GM18505 (cell line): ENCODE measurements around the gene IL6.
A peak's percentile ranks its signal among the peaks of the same experiment; 100 is the strongest.

Experiments
- ATAC-seq: cut with Tn5 transposase; IDR thresholded peaks from one replicate; pipeline ENCODE4 v1.9.1; 2021; ENCODE audit not compliant: unreplicated experiment
- POLR2A ChIP-seq: IDR thresholded peaks from 4 replicates; pipeline ENCODE4 v1.6.1; 2011; ENCODE audit warnings: borderline replicate concordance; ENCODE audit not compliant: insufficient read depth, insufficient read length; ENCODE audit errors: extremely low read depth

Gene IL6

DNA sequence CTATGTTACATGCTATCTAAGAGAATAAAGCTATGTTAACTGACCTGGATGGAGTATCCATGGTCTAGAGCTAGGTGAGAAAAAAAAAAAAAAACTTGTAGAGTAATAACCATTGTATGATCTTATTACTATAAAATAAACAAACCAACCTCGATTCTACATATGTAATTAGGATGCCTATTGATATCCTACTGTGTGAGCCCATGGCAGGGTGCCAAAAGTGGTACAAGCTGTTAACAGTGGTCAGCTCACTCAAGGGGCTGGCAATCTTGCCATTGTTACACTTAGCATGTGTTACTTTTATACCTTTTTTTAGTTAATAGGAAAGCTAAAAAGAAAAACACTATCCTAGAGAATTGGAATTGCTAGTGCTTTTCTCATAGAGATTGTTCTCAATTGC, 13.5 kb upstream of the IL6 start:
- no peak for TF ChIP-seq POLR2A
- ATAC-seq = no peak

DNA sequence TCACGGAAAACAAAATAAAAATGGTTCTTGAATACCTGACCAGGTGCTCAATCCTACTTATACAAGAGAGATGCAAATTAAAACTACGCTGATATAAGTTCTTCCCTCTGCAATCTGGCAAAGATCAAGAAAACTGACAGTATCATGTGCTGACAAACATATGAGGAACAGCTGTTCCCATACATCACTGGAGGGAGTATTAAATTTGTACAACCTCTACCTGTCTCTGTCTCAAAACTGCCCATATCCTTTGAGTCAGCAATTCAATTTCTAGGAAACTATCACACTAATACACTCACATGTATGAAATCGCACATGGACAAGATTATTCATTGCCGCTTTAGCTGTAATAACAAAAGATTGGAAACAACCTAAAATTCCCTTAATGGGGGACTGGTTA, 11.0 kb upstream of the IL6 start:
- no peak for TF ChIP-seq POLR2A
- ATAC-seq = no peak

DNA sequence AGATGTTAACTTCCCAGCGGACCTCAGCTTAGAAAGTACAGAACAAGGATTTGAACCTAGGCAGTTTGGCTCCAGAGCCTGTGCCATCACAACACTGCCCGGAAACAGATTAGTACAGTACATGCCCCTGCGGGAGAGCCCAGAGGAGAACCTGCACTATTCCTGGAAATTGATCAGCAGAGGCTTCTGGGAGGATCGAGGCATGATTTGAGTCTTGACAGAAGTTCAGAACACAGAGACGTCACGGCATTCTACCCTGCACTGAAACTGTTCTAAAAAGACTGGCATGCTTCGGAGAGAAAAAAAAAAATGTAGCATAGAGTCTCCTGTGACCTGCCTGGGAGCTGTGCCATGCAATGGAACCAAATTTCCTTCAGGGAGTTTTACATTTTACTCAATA, 9.2 kb upstream of the IL6 start:
- no peak for ATAC-seq
- no peak for TF ChIP-seq POLR2A

DNA sequence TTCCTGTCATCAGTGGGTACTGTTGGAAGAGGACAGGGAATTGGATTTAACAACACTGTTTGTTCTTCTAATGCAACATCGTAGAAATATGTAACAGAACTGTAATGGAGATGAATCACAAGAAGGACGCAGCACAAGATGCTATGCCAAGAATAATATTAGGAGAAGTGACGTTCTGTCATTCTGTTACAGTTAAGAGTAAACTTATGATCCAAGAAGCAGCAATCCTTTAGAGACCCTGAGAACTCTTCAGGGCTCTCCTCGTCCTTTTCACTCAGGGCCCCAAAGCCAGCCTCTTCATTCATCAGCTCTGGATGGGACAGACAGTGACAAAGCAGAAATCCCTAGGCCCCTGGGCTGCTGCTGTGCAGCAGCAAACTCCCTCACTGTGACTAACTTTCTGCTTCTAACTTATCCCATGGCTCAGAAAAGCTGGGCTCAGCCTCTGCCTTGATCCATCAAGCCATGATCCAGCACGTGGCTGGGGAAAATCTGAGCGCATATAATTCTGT, 8.7 kb upstream of the IL6 start:
- no peak for ATAC-seq
- TF ChIP-seq POLR2A = no peak

DNA sequence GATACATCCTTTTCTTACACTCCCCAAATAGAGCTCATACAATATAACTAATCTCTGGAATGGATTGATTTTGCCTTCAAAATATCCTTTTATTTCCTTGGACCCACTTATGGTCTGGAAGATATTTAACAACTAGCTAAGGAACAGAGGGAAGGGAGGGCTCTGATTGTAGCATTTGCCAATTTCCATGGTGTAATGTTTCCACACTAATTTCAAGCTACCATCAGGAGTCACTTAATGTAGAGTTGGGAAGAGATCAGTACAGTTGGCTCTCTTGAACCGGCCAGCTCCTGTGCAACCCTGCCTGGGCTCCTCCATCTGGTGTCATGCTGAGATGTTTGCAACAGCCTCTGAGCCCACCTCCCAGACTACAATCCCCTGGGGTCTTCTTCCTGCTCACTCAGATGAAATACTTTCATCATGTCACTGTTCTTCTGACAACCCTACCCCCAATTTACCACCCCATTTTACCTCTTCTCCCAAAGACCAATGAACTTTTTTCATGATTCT, 8.0 kb upstream of the IL6 start:
- no peak for TF ChIP-seq POLR2A

DNA sequence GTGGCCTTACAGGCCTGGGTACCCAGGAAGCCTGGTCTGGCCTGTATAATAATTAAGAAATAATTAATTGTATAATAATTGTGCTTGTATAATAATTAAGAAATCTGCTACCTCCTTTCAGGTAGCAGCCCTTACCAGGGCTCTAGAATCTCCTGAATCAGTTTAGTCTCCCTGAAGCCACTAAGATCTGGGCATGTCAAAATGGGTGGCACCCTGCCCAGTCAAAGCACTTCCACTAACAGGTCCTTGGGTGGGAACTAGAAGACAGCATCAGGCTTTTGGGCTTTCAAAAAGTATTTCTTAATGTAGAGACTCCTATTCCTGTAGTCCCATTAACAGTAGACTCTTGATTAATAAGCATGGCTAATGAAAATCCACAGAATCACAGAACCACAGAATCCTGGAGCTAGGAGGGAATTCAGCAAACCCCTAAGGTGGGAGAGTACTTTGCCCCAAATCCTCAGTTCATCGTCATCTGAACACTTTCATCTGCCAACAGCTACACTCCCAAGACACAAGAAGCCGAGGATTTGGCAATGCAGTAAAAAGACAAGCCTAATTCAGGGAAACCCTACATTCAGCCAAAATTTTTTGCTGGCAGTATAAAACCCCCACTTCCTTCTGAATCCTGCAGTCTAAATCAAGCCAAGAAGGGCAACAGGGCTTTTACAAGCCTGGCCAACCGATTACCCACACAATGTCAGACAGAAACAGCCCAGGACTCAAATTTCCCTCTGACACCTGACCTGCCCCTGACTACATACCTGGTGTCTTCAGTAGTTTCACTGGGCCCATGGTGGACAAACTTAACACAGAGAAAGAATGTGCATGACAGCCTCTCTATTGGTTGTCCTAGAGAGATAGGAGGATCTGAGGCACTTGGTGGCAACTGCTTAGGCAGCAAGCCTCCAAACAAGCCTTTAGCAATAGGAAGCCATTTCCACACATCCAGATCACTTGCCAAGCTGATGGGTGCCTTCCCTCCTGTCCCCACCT, 5.9 kb upstream of the IL6 start:
- no peak for ATAC-seq
- no peak for TF ChIP-seq POLR2A

More for the DNA sequence above, 8.0 kb upstream of the IL6 start:
- ATAC-seq = no peak

DNA sequence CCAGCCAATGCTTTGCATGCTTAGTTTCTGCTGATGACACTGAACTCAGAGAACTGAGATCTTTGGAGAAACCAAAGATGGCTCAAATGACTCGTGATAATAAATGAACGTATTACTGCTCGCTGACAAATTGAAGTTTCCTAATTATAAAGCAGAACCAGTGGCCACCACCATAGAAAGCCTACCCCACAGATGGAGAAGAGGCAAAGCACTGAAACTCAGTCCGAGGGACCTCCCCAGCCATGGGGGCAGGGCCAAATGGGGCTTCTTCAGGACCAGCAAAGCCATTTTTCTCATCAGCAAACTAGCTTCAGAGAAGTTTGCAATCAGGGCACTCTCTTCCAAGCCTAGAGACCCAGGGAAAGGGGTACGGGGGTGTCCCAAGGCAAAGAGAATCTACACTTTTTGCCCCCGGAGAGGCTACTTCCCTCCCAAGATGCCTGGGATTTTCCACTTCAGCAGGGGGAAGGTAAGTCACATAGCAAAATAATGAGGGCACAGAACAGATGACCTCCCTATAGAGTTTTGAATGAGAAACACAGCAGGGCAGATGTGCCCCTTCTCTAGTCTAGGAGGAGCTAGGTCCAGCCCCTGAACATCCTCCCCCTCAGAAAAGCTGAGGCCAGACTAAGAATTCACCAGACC, 4.3 kb upstream of the IL6 start:
- TF ChIP-seq POLR2A = no peak
- no peak for ATAC-seq

DNA sequence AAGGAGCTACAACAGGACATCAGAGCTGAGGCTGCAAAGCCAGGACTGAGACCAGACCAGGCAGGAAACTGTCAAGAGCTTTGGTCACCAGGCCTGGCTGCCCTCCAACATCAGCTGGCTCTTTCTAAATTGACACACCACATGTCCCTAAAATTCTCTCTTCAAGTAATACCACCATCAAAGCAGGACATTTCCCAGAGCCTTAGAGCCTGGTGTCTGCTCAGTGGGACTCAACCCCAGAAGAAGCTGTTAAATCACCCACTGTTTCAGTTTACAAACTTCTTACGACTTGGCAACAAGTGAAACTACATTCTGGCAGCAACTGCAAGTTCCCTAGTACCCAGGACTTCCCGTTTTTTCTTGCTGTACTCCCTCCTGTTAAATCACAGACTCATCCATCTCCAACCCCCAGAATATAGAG, 3.8 kb upstream of the IL6 start:
- no peak for ATAC-seq
- no peak for TF ChIP-seq POLR2A

DNA sequence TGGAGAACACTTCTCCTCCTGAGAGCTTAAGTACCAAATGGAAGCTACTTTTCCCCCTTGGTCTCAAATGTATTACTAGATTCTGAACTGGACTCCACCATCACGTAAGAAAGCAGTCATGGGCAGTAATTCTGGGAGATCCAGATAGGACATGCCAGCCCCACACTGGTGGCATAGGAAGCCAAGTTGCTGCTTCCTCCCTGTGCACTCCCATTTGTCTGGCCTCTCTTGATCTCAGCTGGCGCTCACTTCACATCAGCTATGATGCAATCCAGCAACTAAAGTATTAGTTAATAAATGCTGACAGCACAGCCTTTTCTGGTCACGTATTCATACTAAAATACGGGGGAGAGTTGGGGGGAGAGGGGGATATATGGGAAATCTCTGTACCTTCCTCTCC, 3.4 kb upstream of the IL6 start:
- ATAC-seq = no peak
- TF ChIP-seq POLR2A = no peak

DNA sequence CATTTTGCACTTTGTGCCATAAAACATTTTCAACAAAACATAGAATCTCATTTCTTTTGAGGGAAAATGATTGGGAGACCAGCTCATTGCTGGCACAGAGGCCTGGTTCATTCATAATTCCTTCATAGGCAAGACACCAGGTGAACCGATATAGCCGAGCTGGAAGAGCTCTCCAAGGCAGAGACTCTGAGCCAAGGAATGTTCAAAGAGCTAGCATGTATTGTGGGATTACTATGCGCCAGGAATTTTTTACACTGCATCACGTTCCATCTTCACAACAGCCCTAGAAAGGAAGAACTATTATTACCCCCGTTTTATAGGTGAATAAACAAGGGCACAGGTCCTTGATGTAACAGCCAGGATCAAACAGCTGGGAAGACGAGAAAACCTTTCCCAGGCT, 2.1 kb upstream of the IL6 start:
- ATAC-seq = no peak

DNA sequence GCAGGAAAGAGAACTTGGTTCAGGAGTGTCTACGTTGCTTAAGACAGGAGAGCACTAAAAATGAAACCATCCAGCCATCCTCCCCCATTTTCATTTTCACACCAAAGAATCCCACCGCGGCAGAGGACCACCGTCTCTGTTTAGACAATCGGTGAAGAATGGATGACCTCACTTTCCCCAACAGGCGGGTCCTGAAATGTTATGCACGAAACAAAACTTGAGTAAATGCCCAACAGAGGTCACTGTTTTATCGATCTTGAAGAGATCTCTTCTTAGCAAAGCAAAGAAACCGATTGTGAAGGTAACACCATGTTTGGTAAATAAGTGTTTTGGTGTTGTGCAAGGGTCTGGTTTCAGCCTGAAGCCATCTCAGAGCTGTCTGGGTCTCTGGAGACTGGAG, 1.4 kb upstream of the IL6 start:
- TF ChIP-seq POLR2A = no peak
- no peak for ATAC-seq

More for the DNA sequence above, 2.1 kb upstream of the IL6 start:
- TF ChIP-seq POLR2A = no peak

DNA sequence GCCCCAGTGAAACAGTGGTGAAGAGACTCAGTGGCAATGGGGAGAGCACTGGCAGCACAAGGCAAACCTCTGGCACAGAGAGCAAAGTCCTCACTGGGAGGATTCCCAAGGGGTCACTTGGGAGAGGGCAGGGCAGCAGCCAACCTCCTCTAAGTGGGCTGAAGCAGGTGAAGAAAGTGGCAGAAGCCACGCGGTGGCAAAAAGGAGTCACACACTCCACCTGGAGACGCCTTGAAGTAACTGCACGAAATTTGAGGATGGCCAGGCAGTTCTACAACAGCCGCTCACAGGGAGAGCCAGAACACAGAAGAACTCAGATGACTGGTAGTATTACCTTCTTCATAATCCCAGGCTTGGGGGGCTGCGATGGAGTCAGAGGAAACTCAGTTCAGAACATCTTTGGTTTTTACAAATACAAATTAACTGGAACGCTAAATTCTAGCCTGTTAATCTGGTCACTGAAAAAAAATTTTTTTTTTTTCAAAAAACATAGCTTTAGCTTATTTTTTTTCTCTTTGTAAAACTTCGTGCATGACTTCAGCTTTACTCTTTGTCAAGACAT, 574 bp upstream of the IL6 start:
- ATAC-seq = peak; percentile 64
- TF ChIP-seq POLR2A = no peak

DNA sequence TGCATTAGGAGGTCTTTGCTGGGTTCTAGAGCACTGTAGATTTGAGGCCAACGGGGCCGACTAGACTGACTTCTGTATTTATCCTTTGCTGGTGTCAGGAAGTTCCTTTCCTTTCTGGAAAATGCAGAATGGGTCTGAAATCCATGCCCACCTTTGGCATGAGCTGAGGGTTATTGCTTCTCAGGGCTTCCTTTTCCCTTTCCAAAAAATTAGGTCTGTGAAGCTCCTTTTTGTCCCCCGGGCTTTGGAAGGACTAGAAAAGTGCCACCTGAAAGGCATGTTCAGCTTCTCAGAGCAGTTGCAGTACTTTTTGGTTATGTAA, 675 bp downstream of the IL6 start:
- TF ChIP-seq POLR2A = no peak
- no peak for ATAC-seq
